Right renal cortex interstitium (tissue), 3 donors: ENCODE results near the gene LRRC63. TPM values are rescaled to one million over a fixed set of nuclear protein-coding genes. Genes with fewer than 3 reads are reported as not detected.
"Not testable (repeated sequence)": the region's sequence is repeated elsewhere in the genome, so short reads cannot be mapped to it uniquely, and the experiment has no call there.

Source experiments
- DNase-seq, 3 donors: peaks; one replicate each; pipeline ENCODE4 v3.0.0-alpha.2; 2013; ENCODE audit warnings: low read depth in 3 of 3, low spot score in 2 of 3
- polyA plus RNA-seq, 3 donors: library from polyadenylated mRNA; unstranded; fragments of 120-200 nt; gene quantifications; one replicate each; pipeline ENCODE4 v1.2.1, GENCODE V29; 2013; ENCODE audit not compliant: insufficient read length in 3 of 3

The LRRC63 gene
- polyA plus RNA-seq, 3 donors: 0.08 to 0.39 (median 0.11) TPM

GRCh38 chr13:46179969-46180763, 31.6 kb upstream of the LRRC63 start:
- no peak for DNase-seq

GRCh38 chr13:46181377-46181839, 30.3 kb upstream of the LRRC63 start:
- DNase-seq: no peak

- DNase-seq: no peak
Observed at GRCh38 chr13:46181840-46182490, 29.8 kb upstream of the LRRC63 start, which contains the start of gene LCP1. Gene LCP1 (minus strand): TSS chr13:46182177. CDS start chr13:46159662, 22,515 bp downstream.

DNA sequence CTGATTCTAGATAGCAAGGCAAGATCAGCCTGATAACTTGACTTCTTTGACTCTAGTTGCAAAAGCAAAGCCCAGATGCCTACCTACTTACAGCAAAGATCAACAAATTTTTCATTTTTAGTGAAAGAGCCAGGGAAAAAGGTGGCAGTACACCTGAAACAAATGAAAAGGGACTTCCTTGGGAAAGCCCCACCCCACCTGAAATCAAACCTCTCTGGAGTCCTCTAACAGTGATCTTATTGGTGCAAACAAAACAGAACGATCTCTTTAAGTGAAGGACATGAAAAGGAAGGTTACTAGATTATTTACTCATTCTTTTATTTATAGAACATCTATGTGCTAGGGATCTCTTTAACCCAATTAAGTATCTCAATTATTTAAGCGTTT, 29.2 kb upstream of the LRRC63 start:
- no peak for DNase-seq

GRCh38 chr13:46183018-46183946, 28.4 kb upstream of the LRRC63 start:
- no peak for DNase-seq

GRCh38 chr13:46184277-46184699, 27.4 kb upstream of the LRRC63 start:
- no peak for DNase-seq

GRCh38 chr13:46185634-46186033, 26.1 kb upstream of the LRRC63 start:
- no peak for DNase-seq

DNA sequence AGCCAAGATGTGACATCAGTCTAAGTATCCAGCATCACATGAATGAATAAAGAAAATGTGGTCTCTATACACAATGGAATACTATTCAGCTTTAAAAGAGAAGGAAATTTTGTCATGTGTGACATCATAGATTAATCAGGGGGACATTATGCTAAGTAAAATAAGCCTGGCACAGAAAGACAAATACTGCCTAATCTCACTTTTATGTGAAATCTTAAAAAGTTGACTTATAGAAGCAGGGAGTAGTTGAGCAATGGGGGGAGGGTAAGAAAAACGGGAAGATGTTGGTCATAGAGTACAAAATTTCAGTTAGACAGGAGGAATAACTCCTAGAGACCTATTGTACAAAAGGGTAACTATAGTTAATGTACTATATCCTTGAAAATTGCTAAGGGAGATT, 19.3 kb upstream of the LRRC63 start:
- DNase-seq: no peak

GRCh38 chr13:46195016-46195415, 16.7 kb upstream of the LRRC63 start:
- no peak for DNase-seq

GRCh38 chr13:46197299-46198048, 14.3 kb upstream of the LRRC63 start:
- no peak for DNase-seq

GRCh38 chr13:46198696-46199193, 13.0 kb upstream of the LRRC63 start:
- DNase-seq: no peak

DNA sequence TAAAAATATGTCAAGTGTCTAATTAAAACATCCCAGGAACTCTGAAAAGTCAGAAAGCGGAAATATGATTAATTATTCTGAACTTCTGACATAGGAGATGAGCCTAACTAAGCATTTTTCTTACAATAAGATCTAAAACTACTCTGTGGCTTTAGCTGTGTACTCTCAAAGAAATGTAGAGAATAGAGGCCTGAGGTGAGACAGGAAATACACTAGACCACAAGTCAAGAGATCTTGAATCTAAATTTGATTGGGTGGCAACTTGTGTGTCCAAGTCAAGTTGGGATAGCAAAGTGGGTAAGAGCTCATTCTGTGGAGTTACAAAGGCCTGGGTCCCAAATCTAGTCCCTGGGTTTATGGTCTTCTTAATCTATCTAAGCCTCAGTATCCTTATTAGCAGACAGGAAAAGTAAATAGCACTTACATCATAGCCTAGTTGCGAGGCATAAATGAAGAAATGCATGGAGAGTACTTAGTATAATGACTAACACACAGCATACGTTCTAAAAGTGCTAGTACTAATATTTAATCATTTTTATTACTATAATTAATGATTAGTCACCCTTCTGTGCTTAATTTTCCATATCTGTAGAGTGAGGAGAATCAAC, 9.4 kb upstream of the LRRC63 start:
- no peak for DNase-seq

- no peak for DNase-seq
Observed at GRCh38 chr13:46202966-46203365, 8.8 kb upstream of the LRRC63 start.

- no peak for DNase-seq
Observed at GRCh38 chr13:46206143-46206542, 5.6 kb upstream of the LRRC63 start.

- no peak for DNase-seq
Observed at GRCh38 chr13:46207828-46208227, 3.9 kb upstream of the LRRC63 start.

DNA sequence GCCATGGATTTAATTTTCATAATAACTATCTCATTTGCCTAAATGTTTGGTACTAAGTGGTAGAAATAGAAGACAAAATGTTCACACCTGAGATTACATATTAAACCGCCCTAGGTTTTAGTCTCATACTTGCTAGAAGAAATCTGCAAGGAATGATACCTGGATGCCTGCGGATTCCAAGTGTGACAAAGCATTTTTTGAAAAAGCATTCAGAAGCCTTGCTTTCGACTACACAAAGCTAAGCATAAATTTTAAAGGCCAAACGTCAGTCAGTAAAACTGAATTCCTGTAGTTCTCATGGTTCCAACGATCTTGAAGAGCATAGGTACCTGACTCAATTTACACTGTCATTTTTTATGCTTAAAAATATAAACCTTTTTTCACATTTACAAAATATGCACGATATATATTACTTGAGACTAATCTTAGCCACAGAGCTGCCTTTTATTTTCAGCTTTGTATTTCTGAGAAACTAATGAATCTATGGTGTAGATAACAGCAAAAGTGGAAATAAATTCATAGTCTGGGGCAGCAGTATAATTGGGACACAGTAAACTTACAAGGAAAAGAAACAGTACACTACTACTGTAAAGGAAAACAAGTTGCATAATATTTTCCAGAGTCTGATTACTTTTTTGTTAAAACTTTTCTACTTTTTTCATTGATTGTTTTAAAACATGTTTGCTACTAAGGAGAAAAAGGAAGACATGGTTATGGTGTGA, 1.2 kb upstream of the LRRC63 start:
- no peak for DNase-seq

GRCh38 chr13:46211116-46211482, 629 bp upstream of the LRRC63 start:
- no peak for DNase-seq

- DNase-seq: no peak
Observed at GRCh38 chr13:46213242-46213641, 1.5 kb downstream of the LRRC63 start.

- DNase-seq: not testable (repeated sequence)
Observed at GRCh38 chr13:46214741-46215140, 3.0 kb downstream of the LRRC63 start.
